Endothelial cell of umbilical vein (primary cell): ENCODE data around the gene ODAPH. TPM values are rescaled to one million over a fixed set of nuclear protein-coding genes. Genes with fewer than 3 reads are reported as not detected.
"Not testable (repeated sequence)": the region's sequence is repeated elsewhere in the genome, so short reads cannot be mapped to it uniquely, and the experiment has no call there.

Experiments used
- BruUV-seq: library from RNA; stranded (reverse); fragments of 400-500 nt; replicated peaks from 2 replicates; lab custom pipeline; 2021; lab: Mats Ljungman, UMichigan
- CTCF ChIA-PET: fragments of 300-600, 350-600 bp; sonication (Branson Sonifier 250); formaldehyde crosslinking; loops from one replicate; lab custom pipeline; 2021; ENCODE audit warnings: antibody characterized with exemption, inconsistent platforms; lab: Charles Lee
- POLR2A ChIA-PET: fragments of 300-600, 350-600 bp; sonication (Branson Sonifier 250); formaldehyde crosslinking; loops from one replicate; lab custom pipeline; 2021; ENCODE audit warnings: antibody characterized with exemption, inconsistent platforms; lab: Charles Lee
- DNase-seq: peaks from one replicate; pipeline ENCODE4 v3.0.0-alpha.2; 2011; ENCODE audit warnings: low read depth, low spot score
- FAIRE-seq: peaks from 2 replicates; lab custom pipeline; 2011; peaks lifted over from hg19 to GRCh38; lab: Jason Lieb, UNC
- H2AFZ ChIP-seq: 2 replicates; pipeline ENCODE4 v1.6.0; 2012; ENCODE audit warnings: low read depth, low read length, control low read depth, inconsistent platforms
- H3K27ac ChIP-seq: 2 replicates; pipeline ENCODE4 v1.5.1; 2011; ENCODE audit warnings: low read depth, mild to moderate bottlenecking, control low read depth, low read length, moderate library complexity; ENCODE audit not compliant: insufficient read depth
- H3K27me3 ChIP-seq, 2 experiments: 2 replicates each; pipeline versions ENCODE4 v1.6.0 to v1.6.1; 2011; ENCODE audit warnings: low read length in 2 of 2, mixed read lengths in 1 of 2; ENCODE audit not compliant: control insufficient read depth in 2 of 2, insufficient read depth in 2 of 2
- H3K36me3 ChIP-seq, 2 experiments: 2 replicates in 1 of 2; 3 replicates in 1 of 2; pipeline ENCODE4 v1.5.1; 2011; ENCODE audit warnings: low read length in 2 of 2, mild to moderate bottlenecking in 1 of 2, moderate library complexity in 1 of 2; ENCODE audit not compliant: control insufficient read depth in 2 of 2, insufficient read depth in 2 of 2; ENCODE audit errors: extremely low read depth in 1 of 2
- H3K4me1 ChIP-seq: 3 replicates; pipeline ENCODE4 v1.5.1; 2011; ENCODE audit warnings: mild to moderate bottlenecking, low read length; ENCODE audit not compliant: control insufficient read depth, insufficient read depth; ENCODE audit errors: extremely low read depth
- H3K4me2 ChIP-seq: 2 replicates; pipeline ENCODE4 v1.6.1; 2011; ENCODE audit warnings: low read length, control low read depth, mixed read lengths; ENCODE audit not compliant: insufficient read depth
- H3K4me3 ChIP-seq, 3 experiments: fragments of 200-600 bp in 1 of 3; sonication (generic), shearing (Covaris generic) in 1 of 3; replicated peaks in 1 of 3; 2 replicates each; pipeline ENCODE4 v1.5.1; 2011 to 2016; ENCODE audit warnings: control low read depth in 3 of 3, low read length in 3 of 3, mild to moderate bottlenecking in 2 of 3, inconsistent platforms in 1 of 3, low read depth in 1 of 3, moderate library complexity in 1 of 3; ENCODE audit not compliant: insufficient read depth in 1 of 3
- H3K79me2 ChIP-seq: 2 replicates; pipeline ENCODE4 v1.6.0; 2012; ENCODE audit warnings: low read length, inconsistent platforms; ENCODE audit not compliant: control insufficient read depth, insufficient read depth
- H3K9ac ChIP-seq: replicated peaks from 2 replicates; pipeline ENCODE3; 2011; ENCODE audit warnings: low read length, control low read depth; ENCODE audit not compliant: insufficient read depth; ENCODE audit errors: extremely low read depth
- H3K9me1 ChIP-seq: replicated peaks from 3 replicates; pipeline ENCODE4 v1.6.0; 2011; ENCODE audit warnings: mild to moderate bottlenecking, low read length; ENCODE audit not compliant: control insufficient read depth, insufficient read depth; ENCODE audit errors: extremely low read depth
- H3K9me3 ChIP-seq: replicated peaks from 2 replicates; pipeline ENCODE4 v1.5.1; 2012; ENCODE audit warnings: low read length, inconsistent platforms; ENCODE audit not compliant: control insufficient read depth, insufficient read depth
- H4K20me1 ChIP-seq: replicated peaks from 2 replicates; pipeline ENCODE3; 2011; ENCODE audit warnings: mild to moderate bottlenecking, low read length; ENCODE audit not compliant: control insufficient read depth, insufficient read depth; ENCODE audit errors: extremely low read depth
- dilution Hi-C: fragments of 300-500 bp; cut with MboI; formaldehyde crosslinking; loops from one replicate; pipeline ENCODE4 v1.15.0; 2019; ENCODE audit warnings: low sequenced_read_pairs; ENCODE audit not compliant: extremely low pct_ligation_motif_present
- intact Hi-C: fragments of 100-400 bp; cut with micrococcal nuclease; formaldehyde crosslinking; loops from one replicate; pipeline ENCODE4 v1.10.0; 2022
- polyA plus RNA-seq, 4 experiments: library from polyadenylated mRNA; depleted of rRNA in 3 of 4; stranded (reverse) in 3 of 4; unstranded in 1 of 4; fragments of >200 nt; gene quantifications; 2 replicates each; pipeline versions ENCODE4 v1.2.1 to v1.2.3, GENCODE V29; 2011 to 2012; ENCODE audit warnings: missing spikeins in 1 of 4
- total RNA-seq: library from RNA; stranded (reverse); gene quantifications from 2 replicates; pipeline ENCODE4 v1.2.3, GENCODE V29; 2021

Gene ODAPH
- total and polyA plus RNA-seq, 2 donors (not counting 3 experiments of a cell fraction or from before 2014, with no cell fraction given) = not detected

DNA sequence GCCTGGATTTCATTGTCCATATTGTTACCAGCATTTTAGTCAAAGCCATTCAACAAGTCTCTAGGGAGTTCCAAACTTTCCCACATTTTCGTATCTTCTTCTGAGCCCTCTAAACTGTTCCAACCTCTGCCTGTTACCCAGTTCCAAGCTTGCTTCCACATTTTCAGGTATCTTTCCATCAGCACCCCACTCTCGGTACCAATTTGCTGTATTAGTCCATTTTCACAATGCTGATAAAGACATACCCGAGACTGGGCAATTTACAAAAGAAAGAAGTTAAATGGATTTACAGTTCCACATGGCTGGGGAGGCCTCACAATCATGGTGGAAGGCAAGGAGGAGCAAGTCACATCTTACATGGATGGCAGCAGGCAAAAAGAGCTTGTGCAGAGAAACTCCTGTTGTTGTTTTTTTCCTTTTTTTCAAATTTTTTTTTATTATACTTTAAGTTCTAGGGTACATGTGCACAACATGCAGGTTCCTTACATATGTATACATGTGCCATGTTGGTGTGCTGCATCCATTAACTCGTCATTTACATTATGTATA is 22.5 kb upstream of the ODAPH start:
- H3K4me1 ChIP-seq, H3K27ac ChIP-seq, DNase-seq, H4K20me1 ChIP-seq, CTCF ChIA-PET, H3K9me3 ChIP-seq, H3K79me2 ChIP-seq, dilution Hi-C loops, FAIRE-seq, H2AFZ ChIP-seq, H3K36me3 ChIP-seq, H3K4me2 ChIP-seq, POLR2A ChIA-PET, H3K9me1 ChIP-seq, H3K9ac ChIP-seq, H3K27me3 ChIP-seq, intact Hi-C loops, BruUV-seq, H3K4me3 ChIP-seq: not testable (repeated sequence)

GRCh38 chr4:75533926-75534325 is 21.9 kb upstream of the ODAPH start:
- H3K9me1 ChIP-seq, H3K36me3 ChIP-seq, DNase-seq, BruUV-seq, H3K9me3 ChIP-seq, dilution Hi-C loops, H3K4me2 ChIP-seq, H4K20me1 ChIP-seq, H3K4me1 ChIP-seq, H3K9ac ChIP-seq, FAIRE-seq, H3K79me2 ChIP-seq, intact Hi-C loops, H3K4me3 ChIP-seq, H2AFZ ChIP-seq, H3K27ac ChIP-seq, H3K27me3 ChIP-seq, POLR2A ChIA-PET, CTCF ChIA-PET: not testable (repeated sequence)

DNA sequence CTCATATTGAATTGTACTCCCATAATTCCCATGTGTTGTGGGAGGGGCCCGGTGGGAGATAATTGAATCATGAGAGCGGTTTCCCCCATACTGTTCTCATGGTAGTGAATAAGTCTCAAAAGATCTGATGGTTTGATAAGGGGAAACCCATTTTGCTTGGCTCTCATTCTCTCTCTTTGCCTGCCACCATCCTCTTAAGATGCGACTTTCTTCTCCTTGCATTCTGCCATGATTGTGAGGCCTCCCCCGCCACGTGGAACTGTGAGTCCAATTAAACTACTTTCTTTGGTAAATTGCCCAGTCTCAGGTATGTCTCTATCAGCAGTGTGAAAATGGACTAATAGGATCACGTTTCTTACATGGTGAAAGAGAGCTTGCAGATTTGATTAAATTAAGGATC is 18.6 kb upstream of the ODAPH start:
- H3K9me3 ChIP-seq, H3K36me3 ChIP-seq, H3K27me3 ChIP-seq, CTCF ChIA-PET, H3K27ac ChIP-seq, H3K9me1 ChIP-seq, POLR2A ChIA-PET, H3K4me3 ChIP-seq, H4K20me1 ChIP-seq, H3K4me2 ChIP-seq, H2AFZ ChIP-seq, H3K4me1 ChIP-seq, H3K79me2 ChIP-seq, H3K9ac ChIP-seq, dilution Hi-C loops, FAIRE-seq, intact Hi-C loops, BruUV-seq, DNase-seq: not testable (repeated sequence)
